K562 (cell line): Measurements from ENCODE around the gene RAD23B. TPM values are rescaled to one million over a fixed set of nuclear protein-coding genes. Genes with fewer than 3 reads are reported as not detected.
A peak's percentile ranks its signal among the peaks of the same experiment; 100 is the strongest.

ENCODE experiments used
- CTCFL ChIP-seq: IDR thresholded peaks from 2 replicates; pipeline ENCODE4 v1.6.1; 2011; ENCODE audit warnings: borderline replicate concordance, low read depth, mild to moderate bottlenecking, moderate library complexity, low read length; ENCODE audit not compliant: insufficient read depth, poor library complexity, severe bottlenecking
- GATA2 ChIP-seq: sonication (generic); formaldehyde crosslinking; IDR thresholded peaks from 2 replicates; pipeline ENCODE4 v1.4.0; 2020; ENCODE audit warnings: mild to moderate bottlenecking, missing genetic modification reagents
- GTF2A2 ChIP-seq: IDR thresholded peaks from 2 replicates; pipeline ENCODE4 v1.6.1; 2016; ENCODE audit warnings: mild to moderate bottlenecking, missing genetic modification characterization, missing compliant biosample characterization
- ID3 ChIP-seq, 2 experiments: fragments of 250-450 bp in 1 of 2; fragments of 450-650 bp in 1 of 2; sonication (Bioruptor Pico) in 1 of 2; IDR thresholded peaks; 2 replicates each; pipeline versions ENCODE4 v1.6.1 to v1.8.0; 2016 to 2021; ENCODE audit warnings: mild to moderate bottlenecking in 2 of 2, moderate library complexity in 2 of 2, missing compliant biosample characterization in 1 of 2, missing genetic modification characterization in 1 of 2
- ILK ChIP-seq: fragments of 450-650 bp; IDR thresholded peaks from 2 replicates; pipeline ENCODE4 v1.6.1; 2016; ENCODE audit warnings: missing genetic modification characterization, low read depth, mild to moderate bottlenecking, missing compliant biosample characterization, moderate library complexity, borderline replicate concordance
- KDM1A ChIP-seq, 2 experiments: fragments of 450-650 bp; IDR thresholded peaks; 2 replicates each; pipeline ENCODE4 v1.6.1; 2016; ENCODE audit warnings: mild to moderate bottlenecking in 2 of 2
- LCOR ChIP-seq: sonication (generic); formaldehyde crosslinking; IDR thresholded peaks from 2 replicates; pipeline ENCODE4 v1.8.0; 2022; ENCODE audit warnings: mild to moderate bottlenecking, missing genetic modification reagents
- LEF1 ChIP-seq: fragments of 450-650 bp; IDR thresholded peaks from 2 replicates; pipeline ENCODE4 v1.6.1; 2016; ENCODE audit warnings: mild to moderate bottlenecking
- MYBL2 ChIP-seq, 2 experiments: fragments of 450-650 bp in 1 of 2; sonication (generic) in 1 of 2; formaldehyde crosslinking in 1 of 2; IDR thresholded peaks; 2 replicates each; pipeline versions ENCODE4 v1.6.1 to v1.8.1; 2017 to 2022; ENCODE audit warnings: borderline replicate concordance in 1 of 2, inconsistent platforms in 1 of 2, low read depth in 1 of 2, mild to moderate bottlenecking in 1 of 2, missing genetic modification reagents in 1 of 2, moderate library complexity in 1 of 2
- PATZ1 ChIP-seq: fragments of 250-450 bp; sonication (Bioruptor Pico); IDR thresholded peaks from 2 replicates; pipeline ENCODE4 v1.5.0; 2020; ENCODE audit warnings: mild to moderate bottlenecking, borderline replicate concordance
- SNIP1 ChIP-seq: fragments of 450-650 bp; IDR thresholded peaks from 2 replicates; pipeline ENCODE4 v1.7.1; 2017; ENCODE audit warnings: low read depth, mild to moderate bottlenecking
- TAF9B ChIP-seq: fragments of 450-650 bp; IDR thresholded peaks from 2 replicates; pipeline ENCODE4 v1.6.1; 2018; ENCODE audit warnings: mild to moderate bottlenecking; ENCODE audit not compliant: partially characterized antibody
- ZNF217 ChIP-seq: sonication (generic); formaldehyde crosslinking; IDR thresholded peaks from 2 replicates; pipeline ENCODE4 v1.8.0; 2022; ENCODE audit warnings: mild to moderate bottlenecking, missing genetic modification reagents
- ZNF384 ChIP-seq: IDR thresholded peaks from 2 replicates; pipeline ENCODE4 v1.6.1; 2012; ENCODE audit warnings: low read depth, low read length, improper control_type of control experiment
- ZNF75A ChIP-seq: fragments of 450-650 bp; formaldehyde crosslinking; IDR thresholded peaks from 2 replicates; pipeline ENCODE4 v1.4.0; 2020; ENCODE audit warnings: mild to moderate bottlenecking
- polyA plus RNA-seq, 8 experiments: library from polyadenylated mRNA; depleted of rRNA in 4 of 8; stranded (reverse) in 5 of 8; unstranded in 3 of 8; fragments of >200 nt; fragmentation: Nextera tagmentation in 2 of 8; fragmentation: Illumina TruSeq in 1 of 8; extraction: Ambion mirVana in 2 of 8; extraction: Trizol in 1 of 8; gene quantifications; 2 replicates each; pipeline versions ENCODE4 v1.2.1 to v1.2.3, GENCODE V29; 2011 to 2014; ENCODE audit warnings: inconsistent platforms in 1 of 8, missing spikeins in 1 of 8
- total RNA-seq, 7 experiments: library from RNA; depleted of rRNA in 6 of 7; stranded (reverse); fragments of >200 nt in 6 of 7; fragmentation: Illumina TruSeq in 2 of 7; extraction: Trizol in 2 of 7; gene quantifications; 2 replicates each; pipeline versions ENCODE4 v1.2.1 to v1.2.3, GENCODE V29; 2011 to 2021; ENCODE audit warnings: low replicate concordance in 1 of 7
- TF ChIP-seq, protein P1 (sequence below): fragments of 250-450 bp; sonication (Bioruptor Pico); IDR thresholded peaks from 2 replicates; pipeline ENCODE4 v1.8.0; 2021; ENCODE audit warnings: moderate library complexity, mild to moderate bottlenecking, inconsistent platforms
- TF ChIP-seq, protein P2 (sequence below): IDR thresholded peaks from 2 replicates; pipeline ENCODE4 v1.6.1; 2014; ENCODE audit warnings: antibody characterized with exemption

The RAD23B gene
- total and polyA plus RNA-seq, 9 of the 15 experiments (the other 6 are each of a cell fraction or from before 2014, with no cell fraction given), result 14.5 to 184 (median 114) TPM

DNA sequence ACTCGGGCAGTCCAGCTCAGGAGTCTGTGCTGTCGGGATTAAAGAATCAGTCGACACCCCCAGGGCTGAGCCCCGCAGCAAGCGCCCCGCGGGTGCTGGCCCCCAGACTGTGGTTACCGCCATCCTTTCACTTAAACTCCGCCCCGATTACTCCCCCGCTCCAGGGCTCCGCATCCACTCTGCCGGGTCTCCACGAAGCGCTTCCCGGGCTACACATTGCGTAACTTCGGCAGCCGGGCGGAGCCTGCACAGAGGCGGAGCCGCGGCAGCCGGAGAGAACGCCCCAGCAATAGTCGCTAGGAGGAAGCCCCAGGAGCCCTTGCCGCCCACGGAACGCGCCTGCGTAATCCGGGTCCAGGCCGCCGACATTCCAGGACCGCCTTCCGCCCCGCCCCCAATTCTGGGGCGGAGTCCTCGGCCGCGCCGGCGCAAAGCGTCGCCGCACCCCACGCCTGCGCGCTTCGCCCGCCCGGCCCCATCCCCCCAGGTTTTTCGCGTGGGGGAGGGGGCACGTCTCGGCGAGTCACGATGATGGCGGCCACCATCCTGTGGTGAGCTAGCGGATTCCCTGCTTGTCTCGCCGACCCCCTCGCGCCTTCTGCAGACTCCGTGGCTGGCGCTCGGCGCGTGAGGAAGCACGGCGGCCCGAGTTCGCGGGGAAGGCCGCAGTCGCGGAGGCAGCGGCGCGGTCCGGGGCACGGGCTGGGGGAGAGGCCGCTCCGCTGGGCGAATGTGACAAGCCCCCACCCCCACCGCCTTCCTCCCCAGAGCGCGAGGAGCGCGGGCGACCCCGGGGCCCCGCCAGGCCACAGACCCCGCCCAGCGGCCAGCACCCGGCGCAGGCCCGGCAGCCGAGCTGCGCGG, at the start of gene RAD23B (continued):
- TF ChIP-seq, protein P1, sequence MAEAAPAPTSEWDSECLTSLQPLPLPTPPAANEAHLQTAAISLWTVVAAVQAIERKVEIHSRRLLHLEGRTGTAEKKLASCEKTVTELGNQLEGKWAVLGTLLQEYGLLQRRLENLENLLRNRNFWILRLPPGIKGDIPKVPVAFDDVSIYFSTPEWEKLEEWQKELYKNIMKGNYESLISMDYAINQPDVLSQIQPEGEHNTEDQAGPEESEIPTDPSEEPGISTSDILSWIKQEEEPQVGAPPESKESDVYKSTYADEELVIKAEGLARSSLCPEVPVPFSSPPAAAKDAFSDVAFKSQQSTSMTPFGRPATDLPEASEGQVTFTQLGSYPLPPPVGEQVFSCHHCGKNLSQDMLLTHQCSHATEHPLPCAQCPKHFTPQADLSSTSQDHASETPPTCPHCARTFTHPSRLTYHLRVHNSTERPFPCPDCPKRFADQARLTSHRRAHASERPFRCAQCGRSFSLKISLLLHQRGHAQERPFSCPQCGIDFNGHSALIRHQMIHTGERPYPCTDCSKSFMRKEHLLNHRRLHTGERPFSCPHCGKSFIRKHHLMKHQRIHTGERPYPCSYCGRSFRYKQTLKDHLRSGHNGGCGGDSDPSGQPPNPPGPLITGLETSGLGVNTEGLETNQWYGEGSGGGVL (CRISPR knock-in tag), result no peak
- no peak for TF ChIP-seq ILK (tag)
- TF ChIP-seq, protein P2, sequence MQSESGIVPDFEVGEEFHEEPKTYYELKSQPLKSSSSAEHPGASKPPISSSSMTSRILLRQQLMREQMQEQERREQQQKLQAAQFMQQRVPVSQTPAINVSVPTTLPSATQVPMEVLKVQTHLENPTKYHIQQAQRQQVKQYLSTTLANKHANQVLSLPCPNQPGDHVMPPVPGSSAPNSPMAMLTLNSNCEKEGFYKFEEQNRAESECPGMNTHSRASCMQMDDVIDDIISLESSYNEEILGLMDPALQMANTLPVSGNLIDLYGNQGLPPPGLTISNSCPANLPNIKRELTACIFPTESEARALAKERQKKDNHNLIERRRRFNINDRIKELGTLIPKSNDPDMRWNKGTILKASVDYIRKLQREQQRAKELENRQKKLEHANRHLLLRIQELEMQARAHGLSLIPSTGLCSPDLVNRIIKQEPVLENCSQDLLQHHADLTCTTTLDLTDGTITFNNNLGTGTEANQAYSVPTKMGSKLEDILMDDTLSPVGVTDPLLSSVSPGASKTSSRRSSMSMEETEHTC, result peak; percentile 50; the same call in 1 of the 2 replicates
- no peak for TF ChIP-seq CTCFL
- no peak; the same call in 1 of the 2 replicates for TF ChIP-seq LCOR (CRISPR knock-in tag)
- no peak for TF ChIP-seq MYBL2 (IDR thresholded peaks at IDR 0.05; ENCODE audit: low read depth)
- TF ChIP-seq MYBL2 (CRISPR knock-in tag; IDR thresholded peaks at IDR 0.05; ENCODE audit: borderline replicate concordance), result no peak
- 0 out of 2 replicates have a peak, but pooled peaks have one; percentile 35 for TF ChIP-seq LEF1
- TF ChIP-seq TAF9B, result peak; percentile 92
- no peak for TF ChIP-seq SNIP1
- peak in 1 of 2 experiments; percentile 97; a peak in 2 of 4 replicates for TF ChIP-seq KDM1A (IDR thresholded peaks at IDR 0.05)
- TF ChIP-seq ID3 (CRISPR knock-in tag; IDR thresholded peaks at IDR 0.05), result no peak
- no peak for TF ChIP-seq ID3 (tag; IDR thresholded peaks at IDR 0.05)
- no peak for TF ChIP-seq ZNF75A (CRISPR knock-in tag)
- no peak for TF ChIP-seq PATZ1 (CRISPR knock-in tag)
- TF ChIP-seq GATA2 (CRISPR knock-in tag), result no peak
- TF ChIP-seq ZNF384, result no peak
- no peak for TF ChIP-seq ZNF217 (CRISPR knock-in tag)
- no peak for TF ChIP-seq GTF2A2 (tag)
